HEK293 (cell line): ENCODE results near the gene DIPK1C.

Experiments
- CTCF ChIA-PET: fragments of 350-600 bp; formaldehyde crosslinking; extraction: SDS; loops from one replicate; lab custom pipeline; 2021; ENCODE audit warnings: antibody characterized with exemption; lab: Yijun Ruan, JAX
- POLR2A ChIA-PET: fragments of 300-600 bp; formaldehyde crosslinking; extraction: SDS; loops from one replicate; lab custom pipeline; 2020; ENCODE audit warnings: antibody characterized with exemption, inconsistent platforms; lab: Yijun Ruan, JAX
- H3K27ac ChIP-seq: fragments of 200-500 bp; sonication (Bioruptor generic); 2 replicates; pipeline ENCODE4 v1.5.1; 2014; ENCODE audit warnings: low read depth, low read length, control low read depth, inconsistent platforms; ENCODE audit errors: extremely low read depth
- H3K36me3 ChIP-seq, 2 experiments: fragments of 200-500 bp in 1 of 2; sonication (Bioruptor generic) in 1 of 2; 1 replicate in 1 of 2; 2 replicates in 1 of 2; pipeline ENCODE4 v1.5.1; 2014 to 2017; ENCODE audit warnings: inconsistent platforms in 2 of 2, low read length in 2 of 2; ENCODE audit not compliant: control insufficient read depth in 2 of 2, insufficient read depth in 1 of 2
- H3K4me1 ChIP-seq: fragments of 200-500 bp; sonication (Bioruptor generic); 2 replicates; pipeline ENCODE4 v1.5.1; 2014; ENCODE audit warnings: mild to moderate bottlenecking, low read length, inconsistent platforms; ENCODE audit not compliant: control insufficient read depth, insufficient read depth
- H3K4me3 ChIP-seq: 2 replicates; pipeline ENCODE4 v1.5.1; 2011; ENCODE audit warnings: low read depth, mild to moderate bottlenecking, control low read depth, low read length, moderate library complexity
- H3K9me3 ChIP-seq: fragments of 200-500 bp; sonication (Bioruptor generic); 2 replicates; pipeline ENCODE4 v1.5.1; 2014; ENCODE audit warnings: low read depth, low read length, inconsistent platforms; ENCODE audit not compliant: control insufficient read depth, insufficient read depth
- SETDB1 ChIP-seq: IDR thresholded peaks from one replicate; pipeline ENCODE4 v1.6.1; 2017; ENCODE audit warnings: mild to moderate bottlenecking, low read length, moderate library complexity, mixed read lengths; ENCODE audit not compliant: insufficient read length
- SP2 ChIP-seq: fragments of 450-650 bp; formaldehyde crosslinking; IDR thresholded peaks from 2 replicates; pipeline ENCODE4 v1.5.1; 2016; ENCODE audit warnings: missing biosample characterization, missing genetic modification characterization
- TRIM28 ChIP-seq: IDR thresholded peaks from 2 replicates; pipeline ENCODE4 v1.6.1; 2011; ENCODE audit warnings: low read length, control low read depth, borderline replicate concordance
- ZBTB17 ChIP-seq: fragments of 450-650 bp; formaldehyde crosslinking; IDR thresholded peaks from 2 replicates; pipeline ENCODE4 v1.5.1; 2016; ENCODE audit warnings: missing biosample characterization, missing genetic modification characterization
- ZFP69B ChIP-seq: fragments of 450-650 bp; formaldehyde crosslinking; IDR thresholded peaks from 2 replicates; pipeline ENCODE4 v1.5.1; 2016; ENCODE audit warnings: missing biosample characterization, missing genetic modification characterization
- ZNF132 ChIP-seq: fragments of 450-650 bp; formaldehyde crosslinking; IDR thresholded peaks from 2 replicates; pipeline ENCODE4 v1.5.1; 2017; ENCODE audit warnings: missing biosample characterization, missing genetic modification characterization, borderline replicate concordance
- ZNF146 ChIP-seq: fragments of 450-650 bp; formaldehyde crosslinking; IDR thresholded peaks from 2 replicates; pipeline ENCODE4 v1.5.1; 2016; ENCODE audit warnings: missing biosample characterization, missing genetic modification characterization
- ZNF214 ChIP-seq: fragments of 450-650 bp; formaldehyde crosslinking; IDR thresholded peaks from 2 replicates; pipeline ENCODE4 v1.5.1; 2017; ENCODE audit warnings: missing biosample characterization, mild to moderate bottlenecking, missing genetic modification characterization, borderline replicate concordance
- ZNF239 ChIP-seq: fragments of 450-650 bp; formaldehyde crosslinking; IDR thresholded peaks from 2 replicates; pipeline ENCODE4 v1.5.1; 2016; ENCODE audit warnings: missing biosample characterization, missing genetic modification characterization
- ZNF48 ChIP-seq: fragments of 450-650 bp; formaldehyde crosslinking; IDR thresholded peaks from 2 replicates; pipeline ENCODE4 v1.5.1; 2016; ENCODE audit warnings: missing biosample characterization, missing genetic modification characterization
- ZNF501 ChIP-seq: fragments of 450-650 bp; formaldehyde crosslinking; IDR thresholded peaks from 2 replicates; pipeline ENCODE4 v1.5.1; 2016; ENCODE audit warnings: missing biosample characterization, missing genetic modification characterization
- ZNF776 ChIP-seq: fragments of 450-650 bp; formaldehyde crosslinking; IDR thresholded peaks from 2 replicates; pipeline ENCODE4 v1.5.0; 2017; ENCODE audit warnings: missing biosample characterization, missing genetic modification characterization, borderline replicate concordance
- TF ChIP-seq, protein P1 (sequence below): fragments of 450-650 bp; formaldehyde crosslinking; IDR thresholded peaks from 2 replicates; pipeline ENCODE4 v1.5.1; 2017; ENCODE audit warnings: missing biosample characterization, missing genetic modification characterization
- TF ChIP-seq, protein P2 (sequence below): fragments of 450-650 bp; formaldehyde crosslinking; IDR thresholded peaks from 2 replicates; pipeline ENCODE4 v1.5.1; 2016; ENCODE audit warnings: missing biosample characterization, missing genetic modification characterization
- TF ChIP-seq, protein P3 (sequence below): fragments of 450-650 bp; formaldehyde crosslinking; IDR thresholded peaks from 2 replicates; pipeline ENCODE4 v1.5.1; 2016; ENCODE audit warnings: missing biosample characterization, missing genetic modification characterization
- TF ChIP-seq, protein P4 (sequence below): fragments of 450-650 bp; formaldehyde crosslinking; IDR thresholded peaks from 2 replicates; pipeline ENCODE4 v1.5.1; 2016; ENCODE audit warnings: missing biosample characterization, missing genetic modification characterization

Gene DIPK1C

DNA sequence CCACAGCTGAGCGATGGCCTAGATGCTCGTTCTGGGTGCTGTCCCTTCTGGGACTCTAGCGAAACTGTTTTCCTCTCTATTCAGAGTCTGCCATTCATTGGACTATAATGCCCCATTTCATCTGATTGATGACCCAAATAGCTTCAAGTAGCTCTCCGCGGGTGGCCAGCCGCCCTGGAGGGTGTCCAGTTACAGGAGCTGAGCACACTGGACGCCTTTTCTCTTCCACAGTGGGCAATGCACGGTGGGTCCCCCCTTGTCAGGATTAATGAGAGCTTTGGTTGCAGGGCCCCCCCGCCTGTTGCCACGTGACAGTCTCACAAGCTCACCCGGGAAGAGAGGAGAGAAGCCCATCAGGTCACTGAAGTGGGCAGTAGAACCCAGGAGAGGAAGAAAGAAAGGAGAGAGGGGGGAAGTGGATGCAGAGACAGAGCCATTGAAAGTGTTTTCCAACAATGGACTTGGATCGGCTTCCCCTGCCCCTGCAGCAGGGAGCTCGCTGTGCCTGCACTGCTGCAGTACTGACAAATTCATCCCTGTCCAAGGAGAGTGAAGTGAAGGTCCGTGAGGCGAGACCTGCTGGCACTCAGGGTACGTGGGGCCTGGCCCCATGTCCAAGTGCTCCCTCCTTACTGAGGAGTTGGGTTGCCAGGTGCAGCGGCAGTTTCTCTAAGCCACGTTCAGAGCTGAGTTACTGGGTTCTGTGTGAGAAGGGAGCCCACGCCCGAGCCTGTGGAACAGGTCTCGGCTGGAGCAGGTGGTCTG, 44.8 kb downstream of the DIPK1C start (continued):
- TF ChIP-seq ZFP69B (tag by site-specific recombination) = no peak
- TF ChIP-seq, protein P1, sequence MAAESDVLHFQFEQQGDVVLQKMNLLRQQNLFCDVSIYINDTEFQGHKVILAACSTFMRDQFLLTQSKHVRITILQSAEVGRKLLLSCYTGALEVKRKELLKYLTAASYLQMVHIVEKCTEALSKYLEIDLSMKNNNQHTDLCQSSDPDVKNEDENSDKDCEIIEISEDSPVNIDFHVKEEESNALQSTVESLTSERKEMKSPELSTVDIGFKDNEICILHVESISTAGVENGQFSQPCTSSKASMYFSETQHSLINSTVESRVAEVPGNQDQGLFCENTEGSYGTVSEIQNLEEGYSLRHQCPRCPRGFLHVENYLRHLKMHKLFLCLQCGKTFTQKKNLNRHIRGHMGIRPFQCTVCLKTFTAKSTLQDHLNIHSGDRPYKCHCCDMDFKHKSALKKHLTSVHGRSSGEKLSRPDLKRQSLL = no peak

DNA sequence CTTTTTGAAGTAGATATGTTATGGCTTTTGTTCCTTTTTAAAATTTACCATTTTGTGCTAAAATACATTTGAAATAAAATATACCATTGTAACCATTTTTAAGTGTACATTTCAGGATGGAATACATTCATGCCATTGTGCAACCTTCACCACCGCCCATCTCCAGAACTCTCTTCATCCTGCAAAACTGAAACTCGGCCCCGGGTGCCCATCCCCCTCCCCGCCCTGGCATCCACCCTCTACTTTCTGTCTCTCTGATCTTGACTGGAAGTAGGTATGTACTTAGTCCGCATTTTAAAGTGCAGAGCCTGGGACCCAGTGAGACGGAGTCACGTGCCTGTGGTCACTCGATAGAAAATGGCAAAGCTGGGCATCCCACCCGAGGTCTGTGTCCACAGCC, 45.6 kb downstream of the DIPK1C start:
- H3K4me1 ChIP-seq = no peaks in the 10 kb centered on the region
- ChIA-PET CTCF (no interaction called here), POLR2A (no interaction called here)
- TF ChIP-seq ZFP69B (tag by site-specific recombination) (no peak), SP2 (tag by site-specific recombination) (no peak), ZNF48 (tag by site-specific recombination) (no peak), ZNF239 (tag by site-specific recombination) (no peak), TRIM28 (no peak), ZNF132 (no peak), ZNF501 (tag by site-specific recombination) (no peak), ZBTB17 (tag by site-specific recombination) (no peak), ZNF146 (tag by site-specific recombination) (no peak), ZNF214 (tag by site-specific recombination) (no peak), SETDB1 (no peak), ZNF776 (no peak)
- TF ChIP-seq, protein P1 = no peak
- TF ChIP-seq, protein P2, sequence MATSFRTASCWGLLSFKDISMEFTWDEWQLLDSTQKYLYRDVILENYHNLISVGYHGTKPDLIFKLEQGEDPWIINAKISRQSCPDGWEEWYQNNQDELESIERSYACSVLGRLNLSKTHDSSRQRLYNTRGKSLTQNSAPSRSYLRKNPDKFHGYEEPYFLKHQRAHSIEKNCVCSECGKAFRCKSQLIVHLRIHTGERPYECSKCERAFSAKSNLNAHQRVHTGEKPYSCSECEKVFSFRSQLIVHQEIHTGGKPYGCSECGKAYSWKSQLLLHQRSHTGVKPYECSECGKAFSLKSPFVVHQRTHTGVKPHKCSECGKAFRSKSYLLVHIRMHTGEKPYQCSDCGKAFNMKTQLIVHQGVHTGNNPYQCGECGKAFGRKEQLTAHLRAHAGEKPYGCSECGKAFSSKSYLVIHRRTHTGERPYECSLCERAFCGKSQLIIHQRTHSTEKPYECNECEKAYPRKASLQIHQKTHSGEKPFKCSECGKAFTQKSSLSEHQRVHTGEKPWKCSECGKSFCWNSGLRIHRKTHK (tag by site-specific recombination) = no peak
- TF ChIP-seq, protein P3, sequence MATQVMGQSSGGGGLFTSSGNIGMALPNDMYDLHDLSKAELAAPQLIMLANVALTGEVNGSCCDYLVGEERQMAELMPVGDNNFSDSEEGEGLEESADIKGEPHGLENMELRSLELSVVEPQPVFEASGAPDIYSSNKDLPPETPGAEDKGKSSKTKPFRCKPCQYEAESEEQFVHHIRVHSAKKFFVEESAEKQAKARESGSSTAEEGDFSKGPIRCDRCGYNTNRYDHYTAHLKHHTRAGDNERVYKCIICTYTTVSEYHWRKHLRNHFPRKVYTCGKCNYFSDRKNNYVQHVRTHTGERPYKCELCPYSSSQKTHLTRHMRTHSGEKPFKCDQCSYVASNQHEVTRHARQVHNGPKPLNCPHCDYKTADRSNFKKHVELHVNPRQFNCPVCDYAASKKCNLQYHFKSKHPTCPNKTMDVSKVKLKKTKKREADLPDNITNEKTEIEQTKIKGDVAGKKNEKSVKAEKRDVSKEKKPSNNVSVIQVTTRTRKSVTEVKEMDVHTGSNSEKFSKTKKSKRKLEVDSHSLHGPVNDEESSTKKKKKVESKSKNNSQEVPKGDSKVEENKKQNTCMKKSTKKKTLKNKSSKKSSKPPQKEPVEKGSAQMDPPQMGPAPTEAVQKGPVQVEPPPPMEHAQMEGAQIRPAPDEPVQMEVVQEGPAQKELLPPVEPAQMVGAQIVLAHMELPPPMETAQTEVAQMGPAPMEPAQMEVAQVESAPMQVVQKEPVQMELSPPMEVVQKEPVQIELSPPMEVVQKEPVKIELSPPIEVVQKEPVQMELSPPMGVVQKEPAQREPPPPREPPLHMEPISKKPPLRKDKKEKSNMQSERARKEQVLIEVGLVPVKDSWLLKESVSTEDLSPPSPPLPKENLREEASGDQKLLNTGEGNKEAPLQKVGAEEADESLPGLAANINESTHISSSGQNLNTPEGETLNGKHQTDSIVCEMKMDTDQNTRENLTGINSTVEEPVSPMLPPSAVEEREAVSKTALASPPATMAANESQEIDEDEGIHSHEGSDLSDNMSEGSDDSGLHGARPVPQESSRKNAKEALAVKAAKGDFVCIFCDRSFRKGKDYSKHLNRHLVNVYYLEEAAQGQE (tag by site-specific recombination) = no peak
- TF ChIP-seq, protein P4, sequence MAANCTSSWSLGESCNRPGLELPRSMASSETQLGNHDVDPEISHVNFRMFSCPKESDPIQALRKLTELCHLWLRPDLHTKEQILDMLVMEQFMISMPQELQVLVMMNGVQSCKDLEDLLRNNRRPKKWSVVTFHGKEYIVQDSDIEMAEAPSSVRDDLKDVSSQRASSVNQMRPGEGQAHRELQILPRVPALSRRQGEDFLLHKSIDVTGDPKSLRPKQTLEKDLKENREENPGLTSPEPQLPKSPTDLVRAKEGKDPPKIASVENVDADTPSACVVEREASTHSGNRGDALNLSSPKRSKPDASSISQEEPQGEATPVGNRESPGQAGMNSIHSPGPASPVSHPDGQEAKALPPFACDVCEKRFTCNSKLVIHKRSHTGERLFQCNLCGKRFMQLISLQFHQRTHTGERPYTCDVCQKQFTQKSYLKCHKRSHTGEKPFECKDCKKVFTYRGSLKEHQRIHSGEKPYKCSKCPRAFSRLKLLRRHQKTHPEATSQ (tag by site-specific recombination) = no peak
- TF ChIP-seq, all 188 proteins: peak for 0
- no peaks in the 10 kb centered on the region for H3K9me3 ChIP-seq
- H3K27ac ChIP-seq = no peak overlapping the region
- no peaks in the 10 kb centered on the region for H3K36me3 ChIP-seq
- no peak overlapping the region for H3K4me3 ChIP-seq
